K562 (cell line): ENCODE data around the gene EGR1. TPM values are rescaled to one million over a fixed set of nuclear protein-coding genes. Genes with fewer than 3 reads are reported as not detected.

Experiments
- CBX2 ChIP-seq: fragments of 200-600 bp; sonication (generic); IDR thresholded peaks from one replicate; pipeline ENCODE4 v1.6.1; 2012; ENCODE audit warnings: mild to moderate bottlenecking, low read length, inconsistent platforms; ENCODE audit not compliant: insufficient read depth, poor library complexity, severe bottlenecking
- CBX3 ChIP-seq, 2 experiments: IDR thresholded peaks; 1 replicate in 1 of 2; 2 replicates in 1 of 2; pipeline ENCODE4 v1.6.1; 2012; ENCODE audit warnings: inconsistent platforms in 2 of 2, low read length in 2 of 2, borderline replicate concordance in 1 of 2, control low read depth in 1 of 2
- FOXK2 ChIP-seq, 2 experiments: fragments of 450-650 bp; IDR thresholded peaks in 1 of 2; conservative IDR thresholded peaks in 1 of 2; 2 replicates each; pipeline ENCODE4 v1.6.1; 2016; ENCODE audit warnings: low read depth in 2 of 2, mild to moderate bottlenecking in 1 of 2
- HDAC1 ChIP-seq, 2 experiments: fragments of 450-650 bp; IDR thresholded peaks; 2 replicates each; pipeline ENCODE4 v1.6.1; 2016 to 2017; ENCODE audit warnings: inconsistent platforms in 1 of 2, mild to moderate bottlenecking in 1 of 2, moderate library complexity in 1 of 2
- NRF1 ChIP-seq, 2 experiments: fragments of 450-650 bp; IDR thresholded peaks in 1 of 2; conservative IDR thresholded peaks in 1 of 2; 2 replicates each; pipeline ENCODE4 v1.6.1; 2014; ENCODE audit warnings: mild to moderate bottlenecking in 2 of 2
- TRIM25 ChIP-seq: fragments of 450-650 bp; IDR thresholded peaks from 2 replicates; pipeline ENCODE4 v1.7.0; 2016; ENCODE audit warnings: borderline replicate concordance
- ZNF512 ChIP-seq: IDR thresholded peaks from 2 replicates; pipeline ENCODE4 v1.6.1; 2016; ENCODE audit warnings: missing genetic modification characterization, missing compliant biosample characterization
- ZNF785 ChIP-seq: fragments of 250-450 bp; sonication (Bioruptor Pico); IDR thresholded peaks from 2 replicates; pipeline ENCODE4 v1.4.0; 2020; ENCODE audit warnings: mild to moderate bottlenecking
- polyA plus RNA-seq, 8 experiments: library from polyadenylated mRNA; depleted of rRNA in 4 of 8; stranded (reverse) in 5 of 8; unstranded in 3 of 8; fragments of >200 nt; fragmentation: Nextera tagmentation in 2 of 8; fragmentation: Illumina TruSeq in 1 of 8; extraction: Ambion mirVana in 2 of 8; extraction: Trizol in 1 of 8; gene quantifications; 2 replicates each; pipeline versions ENCODE4 v1.2.1 to v1.2.3, GENCODE V29; 2011 to 2014; ENCODE audit warnings: inconsistent platforms in 1 of 8, missing spikeins in 1 of 8
- total RNA-seq, 7 experiments: library from RNA; depleted of rRNA in 6 of 7; stranded (reverse); fragments of >200 nt in 6 of 7; fragmentation: Illumina TruSeq in 2 of 7; extraction: Trizol in 2 of 7; gene quantifications; 2 replicates each; pipeline versions ENCODE4 v1.2.1 to v1.2.3, GENCODE V29; 2011 to 2021; ENCODE audit warnings: low replicate concordance in 1 of 7
- TF ChIP-seq, protein P1 (sequence below): fragments of 200-800 bp; sonication (Bioruptor generic); IDR thresholded peaks from 2 replicates; pipeline ENCODE4 v1.6.1; 2017; ENCODE audit warnings: missing genetic modification characterization, missing compliant biosample characterization
- TF ChIP-seq, protein P2 (sequence below): fragments of 250-450 bp; sonication (Bioruptor Pico); IDR thresholded peaks from 2 replicates; pipeline ENCODE4 v1.5.0; 2021; ENCODE audit warnings: mild to moderate bottlenecking, borderline replicate concordance
- TF ChIP-seq, protein P3 (sequence below): fragments of 450-650 bp; formaldehyde crosslinking; IDR thresholded peaks from 2 replicates; pipeline ENCODE4 v1.4.0; 2022; ENCODE audit warnings: mild to moderate bottlenecking, moderate library complexity

EGR1 gene
- total and polyA plus RNA-seq, 9 of the 15 experiments (the other 6 are each of a cell fraction or from before 2014, with no cell fraction given) = 1.3 to 132 (median 21.5) TPM

GRCh38 chr5:138449501-138450239 is 15.6 kb upstream of the EGR1 start (continued):
- TF ChIP-seq TRIM25 (no peak), NRF1 (conservative IDR thresholded peaks at IDR 0.05 in 1 of 2, IDR thresholded peaks at IDR 0.05 in 1 of 2) (peak in 1 of 2 experiments; percentile 30; a peak in 1 of 4 replicates), CBX2 (no peak), ZNF785 (CRISPR knock-in tag) (no peak), ZNF512 (tag) (no peak), FOXK2 (conservative IDR thresholded peaks at IDR 0.05 in 1 of 2, IDR thresholded peaks at IDR 0.05 in 1 of 2; ENCODE audit: low read depth in 2 of 2) (no peak), CBX3 (IDR thresholded peaks at IDR 0.05; ENCODE audit: borderline replicate concordance in 1 of 2, low read length in 2 of 2) (peak in 1 of 2 experiments; percentile 60; a peak in 1 of 3 replicates), HDAC1 (IDR thresholded peaks at IDR 0.05) (no peak)
- TF ChIP-seq, protein P1, sequence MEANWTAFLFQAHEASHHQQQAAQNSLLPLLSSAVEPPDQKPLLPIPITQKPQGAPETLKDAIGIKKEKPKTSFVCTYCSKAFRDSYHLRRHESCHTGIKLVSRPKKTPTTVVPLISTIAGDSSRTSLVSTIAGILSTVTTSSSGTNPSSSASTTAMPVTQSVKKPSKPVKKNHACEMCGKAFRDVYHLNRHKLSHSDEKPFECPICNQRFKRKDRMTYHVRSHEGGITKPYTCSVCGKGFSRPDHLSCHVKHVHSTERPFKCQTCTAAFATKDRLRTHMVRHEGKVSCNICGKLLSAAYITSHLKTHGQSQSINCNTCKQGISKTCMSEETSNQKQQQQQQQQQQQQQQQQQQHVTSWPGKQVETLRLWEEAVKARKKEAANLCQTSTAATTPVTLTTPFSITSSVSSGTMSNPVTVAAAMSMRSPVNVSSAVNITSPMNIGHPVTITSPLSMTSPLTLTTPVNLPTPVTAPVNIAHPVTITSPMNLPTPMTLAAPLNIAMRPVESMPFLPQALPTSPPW (CRISPR knock-in tag) = 0 out of 2 replicates have a peak, but pooled peaks have one; percentile 29
- TF ChIP-seq, protein P2, sequence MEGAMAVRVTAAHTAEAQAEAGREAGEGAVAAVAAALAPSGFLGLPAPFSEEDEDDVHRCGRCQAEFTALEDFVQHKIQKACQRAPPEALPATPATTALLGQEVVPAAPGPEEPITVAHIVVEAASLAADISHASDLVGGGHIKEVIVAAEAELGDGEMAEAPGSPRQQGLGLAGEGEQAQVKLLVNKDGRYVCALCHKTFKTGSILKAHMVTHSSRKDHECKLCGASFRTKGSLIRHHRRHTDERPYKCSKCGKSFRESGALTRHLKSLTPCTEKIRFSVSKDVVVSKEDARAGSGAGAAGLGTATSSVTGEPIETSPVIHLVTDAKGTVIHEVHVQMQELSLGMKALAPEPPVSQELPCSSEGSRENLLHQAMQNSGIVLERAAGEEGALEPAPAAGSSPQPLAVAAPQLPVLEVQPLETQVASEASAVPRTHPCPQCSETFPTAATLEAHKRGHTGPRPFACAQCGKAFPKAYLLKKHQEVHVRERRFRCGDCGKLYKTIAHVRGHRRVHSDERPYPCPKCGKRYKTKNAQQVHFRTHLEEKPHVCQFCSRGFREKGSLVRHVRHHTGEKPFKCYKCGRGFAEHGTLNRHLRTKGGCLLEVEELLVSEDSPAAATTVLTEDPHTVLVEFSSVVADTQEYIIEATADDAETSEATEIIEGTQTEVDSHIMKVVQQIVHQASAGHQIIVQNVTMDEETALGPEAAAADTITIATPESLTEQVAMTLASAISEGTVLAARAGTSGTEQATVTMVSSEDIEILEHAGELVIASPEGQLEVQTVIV (CRISPR knock-in tag) = no peak
- TF ChIP-seq, protein P3, sequence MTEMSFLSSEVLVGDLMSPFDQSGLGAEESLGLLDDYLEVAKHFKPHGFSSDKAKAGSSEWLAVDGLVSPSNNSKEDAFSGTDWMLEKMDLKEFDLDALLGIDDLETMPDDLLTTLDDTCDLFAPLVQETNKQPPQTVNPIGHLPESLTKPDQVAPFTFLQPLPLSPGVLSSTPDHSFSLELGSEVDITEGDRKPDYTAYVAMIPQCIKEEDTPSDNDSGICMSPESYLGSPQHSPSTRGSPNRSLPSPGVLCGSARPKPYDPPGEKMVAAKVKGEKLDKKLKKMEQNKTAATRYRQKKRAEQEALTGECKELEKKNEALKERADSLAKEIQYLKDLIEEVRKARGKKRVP = no peak
